Lower leg skin (tissue), 3 donors: Measurements from ENCODE around the gene GPC6.

Experiments used
- POLR2A ChIP-seq, 2 donors: fragments of 450-650 bp; IDR thresholded peaks; one replicate each; pipeline ENCODE4 v1.6.1; 2016 to 2017; ENCODE audit warnings: antibody characterized with exemption in 2 of 2, mild to moderate bottlenecking in 1 of 2, moderate library complexity in 1 of 2
- TF ChIP-seq, protein P1 (sequence below), 3 donors: fragments of 450-650 bp; IDR thresholded peaks; one replicate each; pipeline ENCODE4 v1.5.1; 2016; ENCODE audit warnings: antibody characterized with exemption in 3 of 3, mild to moderate bottlenecking in 3 of 3, moderate library complexity in 2 of 3

- TF ChIP-seq, protein P1, sequence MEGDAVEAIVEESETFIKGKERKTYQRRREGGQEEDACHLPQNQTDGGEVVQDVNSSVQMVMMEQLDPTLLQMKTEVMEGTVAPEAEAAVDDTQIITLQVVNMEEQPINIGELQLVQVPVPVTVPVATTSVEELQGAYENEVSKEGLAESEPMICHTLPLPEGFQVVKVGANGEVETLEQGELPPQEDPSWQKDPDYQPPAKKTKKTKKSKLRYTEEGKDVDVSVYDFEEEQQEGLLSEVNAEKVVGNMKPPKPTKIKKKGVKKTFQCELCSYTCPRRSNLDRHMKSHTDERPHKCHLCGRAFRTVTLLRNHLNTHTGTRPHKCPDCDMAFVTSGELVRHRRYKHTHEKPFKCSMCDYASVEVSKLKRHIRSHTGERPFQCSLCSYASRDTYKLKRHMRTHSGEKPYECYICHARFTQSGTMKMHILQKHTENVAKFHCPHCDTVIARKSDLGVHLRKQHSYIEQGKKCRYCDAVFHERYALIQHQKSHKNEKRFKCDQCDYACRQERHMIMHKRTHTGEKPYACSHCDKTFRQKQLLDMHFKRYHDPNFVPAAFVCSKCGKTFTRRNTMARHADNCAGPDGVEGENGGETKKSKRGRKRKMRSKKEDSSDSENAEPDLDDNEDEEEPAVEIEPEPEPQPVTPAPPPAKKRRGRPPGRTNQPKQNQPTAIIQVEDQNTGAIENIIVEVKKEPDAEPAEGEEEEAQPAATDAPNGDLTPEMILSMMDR (IDR thresholded peaks at IDR 0.05), result no peak
- no peak for TF ChIP-seq POLR2A (IDR thresholded peaks at IDR 0.05)
Measured at GRCh38 chr13:93225610-93226009, 997 bp upstream of the GPC6 start.
